Ascending aorta (tissue), 2 donors: ENCODE measurements around the gene INPP5A. TPM values are rescaled to one million over a fixed set of nuclear protein-coding genes. Genes with fewer than 3 reads are reported as not detected.
A peak's percentile ranks its signal among the peaks of the same experiment; 100 is the strongest.

ENCODE experiments used
- DNase-seq, 2 donors: peaks; one replicate each; pipeline ENCODE4 v3.0.0-alpha.2; 2019; ENCODE audit warnings: low spot score in 2 of 2
- H3K27ac ChIP-seq, 2 donors: fragments of 200-600 bp; sonication (generic); one replicate each; pipeline ENCODE4 v1.5.1; 2016 to 2017; ENCODE audit warnings: mild to moderate bottlenecking in 1 of 2
- H3K27me3 ChIP-seq: fragments of 200-600 bp; sonication (generic); one replicate; pipeline ENCODE4 v1.5.1; 2017
- H3K36me3 ChIP-seq, 2 donors: fragments of 200-600 bp; sonication (generic); one replicate each; pipeline ENCODE4 v1.5.1; 2016
- H3K4me1 ChIP-seq, 2 donors: fragments of 200-600 bp; sonication (generic); one replicate each; pipeline ENCODE4 v1.5.1; 2016 to 2017; ENCODE audit warnings: mild to moderate bottlenecking in 1 of 2
- H3K4me3 ChIP-seq, 2 donors: fragments of 200-600 bp; sonication (generic); one replicate each; pipeline ENCODE4 v1.5.1; 2016 to 2017; ENCODE audit warnings: mild to moderate bottlenecking in 1 of 2
- H3K9me3 ChIP-seq, 2 donors: fragments of 200-600 bp; sonication (generic); one replicate each; pipeline ENCODE4 v1.5.1; 2016
- CTCF ChIP-seq, 3 experiments: fragments of 200-600 bp in 2 of 3; fragments of 450-650 bp in 1 of 3; sonication (generic) in 2 of 3; IDR thresholded peaks; one replicate each; pipeline ENCODE4 v1.5.1; 2016 to 2019; ENCODE audit warnings: antibody characterized with exemption in 3 of 3, mild to moderate bottlenecking in 1 of 3, moderate library complexity in 1 of 3
- intact Hi-C: fragments of 100-400 bp; cut with DNase I; formaldehyde crosslinking; loops from one replicate; pipeline ENCODE4 v1.15.1; 2023
- total RNA-seq: library from RNA; depleted of rRNA; stranded (reverse); fragments of >200 nt; gene quantifications from one replicate; pipeline ENCODE4 v1.1.0, GENCODE V29; 2016

Gene INPP5A
- total RNA-seq, 1 donor from 2014 or later, result 81.2 TPM

DNA sequence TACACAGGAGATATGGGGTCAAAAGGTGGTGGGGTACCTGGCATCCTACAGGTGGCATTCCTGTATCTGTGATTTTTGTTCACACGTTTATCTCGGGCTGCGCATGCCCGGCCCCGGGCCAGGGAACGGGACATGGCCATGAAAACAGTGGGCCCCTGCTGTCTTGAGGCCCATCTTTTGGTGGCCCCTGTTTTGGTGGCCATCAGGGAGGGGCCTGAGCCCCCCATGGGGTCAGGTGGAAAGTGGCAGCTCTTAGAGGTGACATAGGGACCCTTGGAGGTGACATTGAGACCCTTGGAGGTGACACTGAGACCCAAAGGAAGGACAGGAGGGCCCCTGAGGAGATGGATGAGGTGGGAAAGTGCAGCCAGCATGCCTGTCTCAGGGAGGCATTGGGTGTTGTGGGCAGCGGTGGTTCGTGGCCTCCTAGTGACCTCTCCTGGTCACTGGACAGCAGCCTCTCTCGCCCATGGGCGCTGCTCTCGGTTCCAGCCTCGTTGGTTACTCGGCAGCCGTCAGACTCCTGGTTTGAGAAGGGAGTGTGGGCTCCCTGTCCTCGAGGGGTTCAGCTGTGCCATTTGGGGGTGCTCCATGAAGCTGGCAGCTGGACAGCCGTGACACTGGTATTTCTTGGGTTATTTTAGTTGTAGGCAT, 39.9 kb downstream of the INPP5A start:
- peak overlapping the region in 1 of 2 donors; percentile 55 for H3K27ac ChIP-seq
- H3K4me1 ChIP-seq, result peaks cover 35 to 59% of the 10 kb centered on the region in 2 donors
- DNase-seq, result peak in 1 of 2 donors; percentile 76
- peak; percentile 53 to 68 (median 57) for TF ChIP-seq CTCF (IDR thresholded peaks at IDR 0.05)
- H3K36me3 ChIP-seq, result no peaks in the 10 kb centered on the region
- no peaks in the 10 kb centered on the region for H3K9me3 ChIP-seq
- intact Hi-C loops, result loop anchor here (2.0 kb wide), 3 partner anchors 39 to 113 kb away; no protein-coding TSS in a partner anchor
- no peak overlapping the region for H3K4me3 ChIP-seq
- H3K27me3 ChIP-seq, result no peaks in the 10 kb centered on the region

GRCh38 chr10:132578287-132578951, 40.8 kb downstream of the INPP5A start:
- H3K36me3 ChIP-seq, result no peaks in the 10 kb centered on the region
- DNase-seq, result no peak
- TF ChIP-seq CTCF (IDR thresholded peaks at IDR 0.05), result no peak
- H3K4me3 ChIP-seq, result peak overlapping the region in 1 of 2 donors; percentile 48
- intact Hi-C loops, result no loop called here
- H3K9me3 ChIP-seq, result no peaks in the 10 kb centered on the region
- peak overlapping the region in 1 of 2 donors; percentile 41 for H3K27ac ChIP-seq
- H3K4me1 ChIP-seq, result peaks cover 32 to 53% of the 10 kb centered on the region in 2 donors
- no peaks in the 10 kb centered on the region for H3K27me3 ChIP-seq

- Histone ChIP-seq H3K4me1 (peaks cover 32 to 55% of the 10 kb centered on the region in 2 donors), H3K27me3 (no peaks in the 10 kb centered on the region), H3K36me3 (no peaks in the 10 kb centered on the region), H3K27ac (peak overlapping the region; percentile 41 to 43), H3K4me3 (peak overlapping the region in 1 of 2 donors; percentile 48), H3K9me3 (no peaks in the 10 kb centered on the region)
- DNase-seq, result peak in 1 of 2 donors; percentile 64
- intact Hi-C loops, result no loop called here
- TF ChIP-seq CTCF (IDR thresholded peaks at IDR 0.05), result no peak
Observed at GRCh38 chr10:132579027-132579859, 41.7 kb downstream of the INPP5A start.

DNA sequence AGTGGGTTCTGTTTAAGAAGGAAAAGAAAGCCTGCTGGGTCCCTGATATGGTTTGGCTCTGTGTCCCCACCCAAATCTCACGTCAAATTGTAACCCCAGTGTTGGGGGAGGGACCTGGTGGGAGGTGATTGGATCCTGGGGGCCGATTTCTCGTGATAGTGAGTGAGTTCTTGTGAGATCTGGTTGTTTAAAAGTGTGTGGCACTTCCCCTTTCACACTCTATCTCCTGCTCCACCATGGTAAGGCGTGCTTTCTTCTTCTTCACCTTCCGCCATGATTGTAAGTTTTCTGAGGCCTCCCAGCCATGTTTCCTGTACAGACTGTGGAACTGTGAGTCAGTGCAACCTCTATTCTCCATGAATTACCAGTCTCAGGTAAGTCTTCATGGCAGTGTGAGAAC, 42.6 kb downstream of the INPP5A start:
- no peaks in the 10 kb centered on the region for H3K36me3 ChIP-seq
- DNase-seq, result no peak
- no peak overlapping the region for H3K4me3 ChIP-seq
- intact Hi-C loops, result no loop called here
- H3K9me3 ChIP-seq, result no peaks in the 10 kb centered on the region
- TF ChIP-seq CTCF (IDR thresholded peaks at IDR 0.05), result no peak
- H3K27me3 ChIP-seq, result no peaks in the 10 kb centered on the region
- H3K4me1 ChIP-seq, result peaks cover 28 to 46% of the 10 kb centered on the region in 2 donors
- H3K27ac ChIP-seq, result peak overlapping the region; percentile 41 to 43

GRCh38 chr10:132580617-132581016, 43.0 kb downstream of the INPP5A start:
- no peaks in the 10 kb centered on the region for H3K36me3 ChIP-seq
- intact Hi-C loops, result no loop called here
- H3K4me3 ChIP-seq, result no peak overlapping the region
- peaks cover 26 to 41% of the 10 kb centered on the region in 2 donors for H3K4me1 ChIP-seq
- no peak overlapping the region for H3K27ac ChIP-seq
- no peaks in the 10 kb centered on the region for H3K9me3 ChIP-seq
- H3K27me3 ChIP-seq, result no peaks in the 10 kb centered on the region
- DNase-seq, result no peak
- no peak for TF ChIP-seq CTCF (IDR thresholded peaks at IDR 0.05)
